GM18951 (cell line): ENCODE data around the gene DGUOK.

Experiments
- POLR2A ChIP-seq: IDR thresholded peaks from 4 replicates; pipeline ENCODE4 v1.6.1; 2011; ENCODE audit warnings: mild to moderate bottlenecking; ENCODE audit not compliant: insufficient read length, insufficient read depth; ENCODE audit errors: extremely low read depth
- in situ Hi-C: fragments of 300-500 bp; cut with MboI; formaldehyde crosslinking; loops from one replicate; pipeline ENCODE4 v1.12.0; 2022; ENCODE audit warnings: low sequenced_read_pairs, mixed read lengths, inconsistent platforms; ENCODE audit not compliant: unreplicated experiment

Gene DGUOK

DNA sequence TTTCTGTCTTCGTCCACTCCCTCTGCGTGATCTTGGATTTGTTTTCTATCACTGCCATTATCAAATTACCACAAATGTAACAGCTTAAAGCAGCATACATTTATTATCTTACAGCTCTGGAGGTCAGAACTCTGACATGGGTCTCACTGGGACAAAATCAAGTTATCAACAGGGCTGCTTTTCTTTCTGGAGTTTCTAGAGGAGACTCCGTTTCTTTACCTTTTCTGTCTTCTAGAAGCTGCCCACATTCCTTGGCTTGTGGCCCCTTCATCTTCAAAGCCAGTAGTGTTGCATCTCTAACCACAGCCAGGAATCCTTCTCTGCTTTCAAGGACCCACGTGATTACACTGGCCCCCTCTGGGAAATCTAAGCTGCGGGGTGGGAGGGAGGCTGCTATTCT, 36.1 kb downstream of the DGUOK start:
- no peak for TF ChIP-seq POLR2A
- in situ Hi-C loops, result no loop called here

DNA sequence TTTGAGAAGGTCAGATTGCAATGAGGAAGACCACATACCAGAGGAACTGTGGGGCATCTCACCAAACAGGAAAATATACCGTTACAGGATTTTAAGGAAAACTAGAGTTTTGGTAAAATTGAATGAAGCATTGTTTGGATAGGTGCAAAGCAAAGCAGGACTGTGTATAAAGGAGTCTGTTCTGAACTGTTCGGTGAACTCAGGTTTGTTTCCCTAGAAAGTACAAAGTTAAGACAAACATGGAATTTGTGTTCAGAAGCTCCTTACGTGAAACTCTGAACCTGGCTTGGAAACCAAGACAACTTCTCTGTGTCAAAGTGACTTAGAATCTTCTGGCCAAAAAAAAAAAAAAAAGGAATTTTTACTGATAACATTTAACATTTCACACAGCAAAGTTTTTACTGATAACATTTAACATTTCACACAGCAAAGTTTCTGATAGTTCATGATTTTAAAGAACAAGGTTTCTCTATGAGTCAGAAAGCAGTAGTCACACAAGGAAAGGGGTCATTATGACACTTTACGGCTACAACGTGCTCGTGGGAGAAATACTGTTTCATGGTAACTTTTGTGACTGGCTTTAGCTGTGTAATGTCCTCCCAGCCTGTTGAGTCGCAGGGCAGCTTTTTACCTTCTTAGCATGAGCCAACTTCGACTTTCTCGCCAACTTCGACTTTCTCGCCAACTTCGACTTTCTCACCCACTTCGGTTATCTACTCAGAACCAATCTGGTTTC, 36.9 kb downstream of the DGUOK start:
- no peak for TF ChIP-seq POLR2A
- in situ Hi-C loops, result no loop called here

- in situ Hi-C loops, result no loop called here
- no peak for TF ChIP-seq POLR2A
These were observed 37.5 kb downstream of the DGUOK start for GRCh38 chr2:73964223-73964622.

GRCh38 chr2:73965053-73965452, 38.4 kb downstream of the DGUOK start:
- no peak for TF ChIP-seq POLR2A
- in situ Hi-C loops, result no loop called here

GRCh38 chr2:73968357-73968937, 41.8 kb downstream of the DGUOK start:
- in situ Hi-C loops, result no loop called here
- TF ChIP-seq POLR2A, result no peak

DNA sequence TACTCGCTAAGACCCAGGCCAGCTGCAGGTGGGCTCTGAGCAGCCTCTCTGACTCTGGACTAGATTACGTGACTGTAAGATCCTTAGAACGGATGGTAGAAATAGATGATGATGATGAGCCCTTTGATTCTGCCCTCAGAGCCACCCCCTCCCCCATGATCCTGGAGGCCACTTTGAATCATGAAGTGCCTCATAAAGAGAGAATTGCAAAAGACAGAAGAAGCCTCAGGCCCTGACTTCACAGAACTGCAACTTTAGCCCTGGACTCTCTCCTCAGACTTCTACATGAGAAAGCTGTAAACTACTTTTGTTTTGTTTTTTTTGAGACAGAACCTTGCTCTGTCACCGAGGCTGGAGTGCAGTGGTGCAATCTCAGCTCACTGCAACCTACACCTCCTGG, 42.7 kb downstream of the DGUOK start:
- TF ChIP-seq POLR2A, result no peak
- in situ Hi-C loops, result no loop called here

- in situ Hi-C loops, result no loop called here
- no peak for TF ChIP-seq POLR2A
These were observed 43.6 kb downstream of the DGUOK start for GRCh38 chr2:73970141-73970803.

DNA sequence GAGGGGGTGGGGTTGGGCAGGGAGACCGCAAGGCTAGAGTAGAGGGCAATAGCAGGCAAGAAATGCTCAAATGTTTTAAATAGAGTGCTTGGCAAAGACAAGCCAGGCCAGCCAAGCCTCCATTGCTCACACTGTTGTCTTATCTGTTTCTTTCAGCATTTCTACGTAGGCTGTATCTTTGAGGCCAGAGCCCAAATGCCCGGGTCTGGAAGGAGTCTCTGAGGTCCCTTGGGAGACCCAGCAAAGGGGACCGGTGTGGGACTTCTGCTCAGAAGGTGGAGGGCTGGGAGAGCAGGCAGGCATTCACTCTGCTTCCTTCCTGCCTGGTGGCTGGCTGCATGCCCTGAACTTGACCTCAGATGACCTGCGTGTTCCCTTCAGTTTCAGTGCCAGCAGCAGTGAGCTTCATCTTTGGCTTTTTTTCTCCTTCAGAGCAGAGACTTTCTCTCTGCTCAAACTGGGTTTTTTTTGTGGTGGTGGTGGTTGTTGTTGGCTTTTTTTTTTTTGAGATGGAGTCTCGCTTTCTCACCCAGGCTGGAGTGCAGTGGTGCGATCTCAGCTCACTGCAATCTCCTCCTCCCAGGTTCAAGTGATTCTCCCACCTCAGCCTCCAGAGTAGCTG, 44.3 kb downstream of the DGUOK start:
- in situ Hi-C loops, result no loop called here

GRCh38 chr2:73971722-73972121, 45.0 kb downstream of the DGUOK start:
- TF ChIP-seq POLR2A, result no peak
- in situ Hi-C loops, result no loop called here

More for the DNA sequence above, 44.3 kb downstream of the DGUOK start:
- no peak for TF ChIP-seq POLR2A

GRCh38 chr2:73972846-73973245, 46.2 kb downstream of the DGUOK start:
- in situ Hi-C loops, result no loop called here
- no peak for TF ChIP-seq POLR2A

- TF ChIP-seq POLR2A, result no peak
- in situ Hi-C loops, result no loop called here
These were observed 49.1 kb downstream of the DGUOK start for GRCh38 chr2:73975731-73976130.

GRCh38 chr2:73976803-73977202, 50.1 kb downstream of the DGUOK start:
- TF ChIP-seq POLR2A, result no peak
- in situ Hi-C loops, result no loop called here

- no peak for TF ChIP-seq POLR2A
- in situ Hi-C loops, result no loop called here
These were observed 50.8 kb downstream of the DGUOK start for GRCh38 chr2:73977466-73977865.
